Mesenchymal stem cell (in vitro differentiated cells and primary cell): ENCODE measurements around the gene HAVCR2.

ENCODE experiments used
- DNase-seq: peaks from one replicate; pipeline ENCODE4 v3.0.0-alpha.2; 2013
- H2AFZ ChIP-seq: one replicate; pipeline ENCODE4 v1.6.1; 2013; ENCODE audit warnings: low read depth, mild to moderate bottlenecking, control low read depth, inconsistent platforms, low read length, moderate library complexity
- H2AK5ac ChIP-seq: 2 replicates; pipeline ENCODE4 v1.6.1; 2013; ENCODE audit warnings: low read length, moderate library complexity, mild to moderate bottlenecking, inconsistent platforms; ENCODE audit not compliant: severe bottlenecking
- H2BK120ac ChIP-seq: one replicate; pipeline ENCODE4 v1.6.1; 2013; ENCODE audit warnings: low read depth, mild to moderate bottlenecking, inconsistent platforms, low read length, moderate library complexity
- H2BK12ac ChIP-seq, 2 experiments: one replicate each; pipeline ENCODE4 v1.6.1; 2013; ENCODE audit warnings: inconsistent platforms in 2 of 2, low read length in 2 of 2, mild to moderate bottlenecking in 2 of 2, moderate library complexity in 2 of 2, control low read depth in 1 of 2
- H2BK15ac ChIP-seq: one replicate; pipeline ENCODE4 v1.6.1; 2013; ENCODE audit warnings: mild to moderate bottlenecking, low read depth, inconsistent platforms; ENCODE audit not compliant: poor library complexity, severe bottlenecking
- H2BK5ac ChIP-seq: 2 replicates; pipeline ENCODE4 v1.6.1; 2013; ENCODE audit warnings: low read depth, mild to moderate bottlenecking, low read length, control low read depth, inconsistent platforms; ENCODE audit not compliant: poor library complexity, severe bottlenecking
- H3K14ac ChIP-seq, 2 experiments: one replicate each; pipeline ENCODE4 v1.6.1; 2013; ENCODE audit warnings: inconsistent platforms in 2 of 2, low read length in 2 of 2, control low read depth in 1 of 2, mild to moderate bottlenecking in 1 of 2, moderate library complexity in 1 of 2
- H3K18ac ChIP-seq, 2 experiments: one replicate each; pipeline ENCODE4 v1.6.1; 2013; ENCODE audit warnings: inconsistent platforms in 2 of 2, low read length in 2 of 2, control low read depth in 1 of 2, low read depth in 1 of 2, mild to moderate bottlenecking in 1 of 2
- H3K23ac ChIP-seq, 2 experiments: one replicate each; pipeline ENCODE4 v1.6.1; 2013; ENCODE audit warnings: inconsistent platforms in 2 of 2, low read length in 2 of 2, mild to moderate bottlenecking in 2 of 2, moderate library complexity in 2 of 2, control low read depth in 1 of 2
- H3K27ac ChIP-seq: 2 replicates; pipeline ENCODE4 v1.5.1; 2013; ENCODE audit warnings: mild to moderate bottlenecking, moderate library complexity, low read length, control low read depth, inconsistent platforms; ENCODE audit not compliant: poor library complexity, severe bottlenecking
- H3K27me3 ChIP-seq, 2 experiments: 2 replicates each; pipeline versions ENCODE4 v1.6.1 to v1.7.0; 2013; ENCODE audit warnings: low read length in 2 of 2, mild to moderate bottlenecking in 2 of 2, moderate library complexity in 2 of 2, control low read depth in 1 of 2, inconsistent platforms in 1 of 2; ENCODE audit not compliant: control insufficient read depth in 1 of 2, insufficient read depth in 1 of 2
- H3K36me3 ChIP-seq, 2 experiments: 2 replicates each; pipeline versions ENCODE4 v1.6.1 to v1.7.0; 2013; ENCODE audit warnings: low read length in 2 of 2, control low read depth in 1 of 2, inconsistent platforms in 1 of 2, low read depth in 1 of 2, mild to moderate bottlenecking in 1 of 2; ENCODE audit not compliant: insufficient read depth in 2 of 2, control insufficient read depth in 1 of 2
- H3K4ac ChIP-seq, 2 experiments: one replicate each; pipeline ENCODE4 v1.6.1; 2013; ENCODE audit warnings: inconsistent platforms in 2 of 2, low read length in 2 of 2, mild to moderate bottlenecking in 2 of 2, moderate library complexity in 2 of 2, control low read depth in 1 of 2, low read depth in 1 of 2
- H3K4me1 ChIP-seq: 2 replicates; pipeline ENCODE4 v1.6.1; 2013; ENCODE audit warnings: low read depth, low read length, control low read depth; ENCODE audit not compliant: control insufficient read depth, insufficient read depth
- H3K4me2 ChIP-seq: 2 replicates; pipeline ENCODE4 v1.6.1; 2013; ENCODE audit warnings: low read length, mild to moderate bottlenecking, inconsistent platforms; ENCODE audit not compliant: poor library complexity, severe bottlenecking
- H3K4me3 ChIP-seq, 2 experiments: 2 replicates each; pipeline versions ENCODE4 v1.5.1 to v1.7.0; 2013; ENCODE audit warnings: low read length in 2 of 2, mild to moderate bottlenecking in 2 of 2, control low read depth in 1 of 2, low read depth in 1 of 2; ENCODE audit not compliant: insufficient read depth in 1 of 2
- H3K79me1 ChIP-seq: replicated peaks from 2 replicates; pipeline ENCODE4 v1.6.1; 2013; ENCODE audit warnings: mild to moderate bottlenecking, control low read depth, low read length, inconsistent platforms; ENCODE audit not compliant: poor library complexity, severe bottlenecking
- H3K9ac ChIP-seq: 2 replicates; pipeline ENCODE4 v1.7.0; 2013; ENCODE audit warnings: mild to moderate bottlenecking, low read length, moderate library complexity
- H3K9me3 ChIP-seq: 2 replicates; pipeline ENCODE4 v1.7.0; 2013; ENCODE audit warnings: mild to moderate bottlenecking, low read length; ENCODE audit not compliant: control insufficient read depth
- H4K8ac ChIP-seq: one replicate; pipeline ENCODE4 v1.6.1; 2013; ENCODE audit warnings: inconsistent platforms, mild to moderate bottlenecking, low read length, moderate library complexity
- H4K91ac ChIP-seq: one replicate; pipeline ENCODE4 v1.6.1; 2013; ENCODE audit warnings: mild to moderate bottlenecking, low read length, inconsistent platforms
- WGBS: methylation state at CpG from one replicate; pipeline ENCODE4 v1.1.7; 2013; ENCODE audit warnings: mixed read lengths; 5-methylcytosine and 5-hydroxymethylcytosine counted together

The HAVCR2 gene

GRCh38 chr5:157080286-157080685, 28.6 kb downstream of the HAVCR2 start:
- H3K4me2 ChIP-seq: no peak overlapping the region
- no peak overlapping the region for H2BK5ac ChIP-seq
- H2BK120ac ChIP-seq: no peak overlapping the region
- H3K14ac ChIP-seq: no peak overlapping the region
- H2AFZ ChIP-seq: no peak overlapping the region
- 84% methylated on average over 2 of the region's 2 CpGs for WGBS
- no peak overlapping the region for H3K4ac ChIP-seq
- H3K36me3 ChIP-seq: no peaks in the 10 kb centered on the region
- H3K9me3 ChIP-seq: no peaks in the 10 kb centered on the region
- H2BK15ac ChIP-seq: no peak overlapping the region
- no peak for DNase-seq
- H3K23ac ChIP-seq: no peak overlapping the region
- no peak overlapping the region for H2BK12ac ChIP-seq
- H4K8ac ChIP-seq: no peak overlapping the region
- H3K4me3 ChIP-seq: no peak overlapping the region
- no peak overlapping the region for H3K18ac ChIP-seq
- H3K27ac ChIP-seq: no peak overlapping the region
- no peaks in the 10 kb centered on the region for H3K79me1 ChIP-seq
- H3K4me1 ChIP-seq: peaks cover 3% of the 10 kb centered on the region
- H4K91ac ChIP-seq: no peak overlapping the region
- H3K27me3 ChIP-seq: no peaks in the 10 kb centered on the region
- H3K9ac ChIP-seq: no peak overlapping the region
- no peak overlapping the region for H2AK5ac ChIP-seq

GRCh38 chr5:157076558-157076957, 32.3 kb downstream of the HAVCR2 start:
- no peak overlapping the region for H2BK120ac ChIP-seq
- 42% methylated on average over 4 of the region's 4 CpGs for WGBS
- no peaks in the 10 kb centered on the region for H3K27me3 ChIP-seq
- H3K79me1 ChIP-seq: no peaks in the 10 kb centered on the region
- no peak overlapping the region for H2AFZ ChIP-seq
- no peak overlapping the region for H2BK15ac ChIP-seq
- H3K27ac ChIP-seq: no peak overlapping the region
- no peak overlapping the region for H2AK5ac ChIP-seq
- H2BK5ac ChIP-seq: no peak overlapping the region
- H3K36me3 ChIP-seq: no peaks in the 10 kb centered on the region
- no peak overlapping the region for H4K91ac ChIP-seq
- no peak overlapping the region for H4K8ac ChIP-seq
- no peak overlapping the region for H3K18ac ChIP-seq
- H3K4me3 ChIP-seq: no peak overlapping the region
- H3K4me1 ChIP-seq: peaks cover 3% of the 10 kb centered on the region
- H3K9me3 ChIP-seq: no peaks in the 10 kb centered on the region
- DNase-seq: peak; percentile 28
- no peak overlapping the region for H3K4ac ChIP-seq
- H2BK12ac ChIP-seq: no peak overlapping the region
- peak overlapping the region; percentile 16 for H3K9ac ChIP-seq
- no peak overlapping the region for H3K4me2 ChIP-seq
- H3K23ac ChIP-seq: no peak overlapping the region
- no peak overlapping the region for H3K14ac ChIP-seq

- Histone ChIP-seq H2AFZ (no peak overlapping the region), H3K23ac (no peak overlapping the region), H3K36me3 (no peaks in the 10 kb centered on the region), H2BK12ac (no peak overlapping the region), H3K18ac (no peak overlapping the region), H2BK120ac (no peak overlapping the region), H2BK15ac (no peak overlapping the region), H3K9ac (no peak overlapping the region), H4K8ac (no peak overlapping the region), H2AK5ac (no peak overlapping the region), H3K4me1 (peaks cover 3% of the 10 kb centered on the region), H2BK5ac (no peak overlapping the region), H3K4me3 (no peak overlapping the region), H3K14ac (no peak overlapping the region), H3K79me1 (no peaks in the 10 kb centered on the region), H4K91ac (no peak overlapping the region), H3K27me3 (no peaks in the 10 kb centered on the region), H3K4ac (no peak overlapping the region), H3K27ac (no peak overlapping the region), H3K9me3 (no peaks in the 10 kb centered on the region), H3K4me2 (no peak overlapping the region)
- no peak for DNase-seq
- WGBS: 13% methylated on average over 2 of the region's 3 CpGs
Observed at GRCh38 chr5:157072508-157072907, 36.3 kb downstream of the HAVCR2 start.

- Histone ChIP-seq H3K4ac (no peak overlapping the region), H2AFZ (no peak overlapping the region), H3K14ac (no peak overlapping the region), H2BK12ac (no peak overlapping the region), H2BK15ac (no peak overlapping the region), H3K27me3 (no peaks in the 10 kb centered on the region), H3K36me3 (no peaks in the 10 kb centered on the region), H2BK5ac (no peak overlapping the region), H3K18ac (no peak overlapping the region), H4K91ac (no peak overlapping the region), H3K4me1 (no peaks in the 10 kb centered on the region), H3K4me2 (no peak overlapping the region), H4K8ac (no peak overlapping the region), H3K27ac (no peak overlapping the region), H3K23ac (no peak overlapping the region), H3K9me3 (no peaks in the 10 kb centered on the region), H3K79me1 (no peaks in the 10 kb centered on the region), H2BK120ac (no peak overlapping the region), H2AK5ac (no peak overlapping the region), H3K9ac (no peak overlapping the region), H3K4me3 (no peak overlapping the region)
- WGBS: 97% methylated on average over 3 of the region's 3 CpGs
- DNase-seq: no peak
Observed at GRCh38 chr5:157069949-157070348, 38.9 kb downstream of the HAVCR2 start.
